Astrocyte of the cerebellum (primary cell): ENCODE measurements around the gene LENG8.

Experiments
- DNase-seq: peaks from one replicate; pipeline ENCODE4 v3.0.0-alpha.2; 2011; ENCODE audit warnings: low read depth
- H3K4me3 ChIP-seq: 2 replicates; pipeline ENCODE4 v1.5.1; 2011; ENCODE audit warnings: mild to moderate bottlenecking, low read depth, low read length, moderate library complexity
- CTCF ChIP-seq: IDR thresholded peaks from 2 replicates; pipeline ENCODE4 v1.5.1; 2012; ENCODE audit warnings: low read length, low read depth, moderate library complexity, mild to moderate bottlenecking; ENCODE audit errors: missing control alignments
- in situ Hi-C: cut with HindIII; loops from 2 replicates; pipeline ENCODE4 v1.10.0; 2017; ENCODE audit warnings: low sequenced_read_pairs

LENG8 gene

GRCh38 chr19:54451331-54451871 lies 2.4 kb downstream of the LENG8 start:
- no peak for TF ChIP-seq CTCF
- in situ Hi-C loops = loop anchor here (10.0 to 25.0 kb wide), 2 partner anchors 633 to 1161 kb away; partner anchors contain the start of genes ZNF524, ZNF784 and ZNF865
- H3K4me3 ChIP-seq = no peak overlapping the region
- DNase-seq = no peak

GRCh38 chr19:54451997-54452396 lies 3.0 kb downstream of the LENG8 start:
- TF ChIP-seq CTCF = no peak
- DNase-seq = no peak
- in situ Hi-C loops = loop anchor here (10.0 to 25.0 kb wide), 2 partner anchors 633 to 1160 kb away; partner anchors contain the start of genes ZNF524, ZNF784 and ZNF865
- H3K4me3 ChIP-seq = no peak overlapping the region

- no peak for TF ChIP-seq CTCF
- H3K4me3 ChIP-seq = no peak overlapping the region
- in situ Hi-C loops = loop anchor here (10.0 to 25.0 kb wide), 2 partner anchors 632 to 1160 kb away; partner anchors contain the start of genes ZNF524, ZNF784 and ZNF865
- DNase-seq = no peak
These were observed 3.6 kb downstream of the LENG8 start for GRCh38 chr19:54452626-54453025.

- in situ Hi-C loops = loop anchor here (10.0 to 25.0 kb wide), 2 partner anchors 631 to 1158 kb away; partner anchors contain the start of genes ZNF524, ZNF784 and ZNF865
- DNase-seq = no peak
- no peak for TF ChIP-seq CTCF
- no peak overlapping the region for H3K4me3 ChIP-seq
These were observed 5.2 kb downstream of the LENG8 start for GRCh38 chr19:54453921-54454780.

- in situ Hi-C loops = loop anchor here (10.0 to 25.0 kb wide), 2 partner anchors 630 to 1157 kb away; partner anchors contain the start of genes ZNF524, ZNF784 and ZNF865
- no peak for DNase-seq
- no peak for TF ChIP-seq CTCF
- H3K4me3 ChIP-seq = no peak overlapping the region
These were observed 6.0 kb downstream of the LENG8 start for GRCh38 chr19:54454781-54455675.
